ENCODE results near the gene CYTH3. TPM values are rescaled to one million over a fixed set of nuclear protein-coding genes. Genes with fewer than 3 reads are reported as not detected.

Gene CYTH3
- total RNA-seq, 1 experiment from 2014 or later = 16.7 TPM

DNA sequence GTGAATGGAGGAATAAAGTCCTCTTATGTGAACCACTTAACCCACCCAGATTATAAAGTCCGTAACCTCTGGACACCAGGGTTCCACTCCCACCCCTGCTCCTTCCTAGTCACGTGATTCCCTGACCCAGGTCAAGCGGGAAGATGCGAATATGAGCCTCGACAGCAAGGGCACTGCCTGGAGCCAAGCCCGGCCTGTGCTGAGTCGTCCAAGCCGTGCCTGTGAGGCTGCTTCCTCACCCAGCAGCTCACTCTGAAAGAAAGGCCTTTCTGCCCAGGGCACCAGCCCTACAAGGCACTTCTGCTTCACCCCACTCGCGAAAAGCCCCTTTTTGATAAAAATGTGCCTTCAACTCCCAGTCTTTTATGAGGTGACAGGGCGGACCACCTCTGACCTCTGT is 85.8 kb downstream of the CYTH3 start:
- BruUV-seq (replicated peaks) = TSS peak; percentile 39
- Histone ChIP-seq H3K79me2 (ENCODE audit: insufficient read depth, low read length) (0 out of 2 replicates have a peak, but pooled peaks cover 2% of the 10 kb centered on the region), H3K4me3 (replicated peaks in 1 of 2; ENCODE audit: low read depth in 1 of 2, low read length in 2 of 2) (no peak overlapping the region), H3K4me2 (ENCODE audit: low read length) (no peak overlapping the region), H3K4me1 (ENCODE audit: control insufficient read depth in 1 of 2, insufficient read depth in 2 of 2, low read length in 2 of 2) (no peaks in the 10 kb centered on the region), H3K9ac (ENCODE audit: low read length) (no peak overlapping the region), H3K36me3 (ENCODE audit: control insufficient read depth in 1 of 2, insufficient read depth in 2 of 2, low read length in 2 of 2) (peaks cover 4% of the 10 kb centered on the region in 2 experiments; a peak in 1 of 4 replicates), H4K20me1 (ENCODE audit: insufficient read depth) (no peaks in the 10 kb centered on the region), H2AFZ (ENCODE audit: low read depth, low read length, poor library complexity, severe bottlenecking) (no peak overlapping the region), H3K27ac (ENCODE audit: low read depth, low read length) (no peak overlapping the region), H3K27me3 (ENCODE audit: insufficient read depth, low read length) (no peaks in the 10 kb centered on the region), H3K9me2 (ENCODE audit: insufficient read depth) (no peaks in the 10 kb centered on the region), H3K9me3 (ENCODE audit: control insufficient read depth in 1 of 2, insufficient read depth in 1 of 2, low read depth in 1 of 2, low read length in 2 of 2) (no peaks in the 10 kb centered on the region)
- POLR2A ChIA-PET = no interaction called here
- intact Hi-C loops (cut with micrococcal nuclease) = no loop called here
- TF ChIP-seq YY1 (IDR thresholded peaks at IDR 0.05; ENCODE audit: extremely low read depth, insufficient replicate concordance, low read depth, low read length) = no peak
- TF ChIP-seq POLR2AphosphoS5 (IDR thresholded peaks at IDR 0.05; ENCODE audit: low read depth, low read length) = no peak
- TF ChIP-seq CEBPB (IDR thresholded peaks at IDR 0.05; ENCODE audit: low read depth) = no peak
- no peak for TF ChIP-seq EGR1 (IDR thresholded peaks at IDR 0.05; ENCODE audit: low read depth)
- no peak for TF ChIP-seq POLR2A (IDR thresholded peaks at IDR 0.05; ENCODE audit: borderline replicate concordance, extremely low read depth, insufficient read depth, insufficient read length)
- TF ChIP-seq, protein P1, sequence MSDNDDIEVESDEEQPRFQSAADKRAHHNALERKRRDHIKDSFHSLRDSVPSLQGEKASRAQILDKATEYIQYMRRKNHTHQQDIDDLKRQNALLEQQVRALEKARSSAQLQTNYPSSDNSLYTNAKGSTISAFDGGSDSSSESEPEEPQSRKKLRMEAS (IDR thresholded peaks at IDR 0.05) = no peak
- TF ChIP-seq, protein P2, sequence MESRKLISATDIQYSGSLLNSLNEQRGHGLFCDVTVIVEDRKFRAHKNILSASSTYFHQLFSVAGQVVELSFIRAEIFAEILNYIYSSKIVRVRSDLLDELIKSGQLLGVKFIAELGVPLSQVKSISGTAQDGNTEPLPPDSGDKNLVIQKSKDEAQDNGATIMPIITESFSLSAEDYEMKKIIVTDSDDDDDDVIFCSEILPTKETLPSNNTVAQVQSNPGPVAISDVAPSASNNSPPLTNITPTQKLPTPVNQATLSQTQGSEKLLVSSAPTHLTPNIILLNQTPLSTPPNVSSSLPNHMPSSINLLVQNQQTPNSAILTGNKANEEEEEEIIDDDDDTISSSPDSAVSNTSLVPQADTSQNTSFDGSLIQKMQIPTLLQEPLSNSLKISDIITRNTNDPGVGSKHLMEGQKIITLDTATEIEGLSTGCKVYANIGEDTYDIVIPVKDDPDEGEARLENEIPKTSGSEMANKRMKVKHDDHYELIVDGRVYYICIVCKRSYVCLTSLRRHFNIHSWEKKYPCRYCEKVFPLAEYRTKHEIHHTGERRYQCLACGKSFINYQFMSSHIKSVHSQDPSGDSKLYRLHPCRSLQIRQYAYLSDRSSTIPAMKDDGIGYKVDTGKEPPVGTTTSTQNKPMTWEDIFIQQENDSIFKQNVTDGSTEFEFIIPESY (IDR thresholded peaks at IDR 0.05; ENCODE audit: extremely low read depth, insufficient replicate concordance, low read length) = no peak
- no peak for TF ChIP-seq ZNF274 (IDR thresholded peaks at IDR 0.05; ENCODE audit: low read depth, low read length)
- no peak for TF ChIP-seq SP1 (IDR thresholded peaks at IDR 0.05; ENCODE audit: low read depth)
- no peak for TF ChIP-seq JUND (IDR thresholded peaks at IDR 0.05)
- TF ChIP-seq, protein P3, sequence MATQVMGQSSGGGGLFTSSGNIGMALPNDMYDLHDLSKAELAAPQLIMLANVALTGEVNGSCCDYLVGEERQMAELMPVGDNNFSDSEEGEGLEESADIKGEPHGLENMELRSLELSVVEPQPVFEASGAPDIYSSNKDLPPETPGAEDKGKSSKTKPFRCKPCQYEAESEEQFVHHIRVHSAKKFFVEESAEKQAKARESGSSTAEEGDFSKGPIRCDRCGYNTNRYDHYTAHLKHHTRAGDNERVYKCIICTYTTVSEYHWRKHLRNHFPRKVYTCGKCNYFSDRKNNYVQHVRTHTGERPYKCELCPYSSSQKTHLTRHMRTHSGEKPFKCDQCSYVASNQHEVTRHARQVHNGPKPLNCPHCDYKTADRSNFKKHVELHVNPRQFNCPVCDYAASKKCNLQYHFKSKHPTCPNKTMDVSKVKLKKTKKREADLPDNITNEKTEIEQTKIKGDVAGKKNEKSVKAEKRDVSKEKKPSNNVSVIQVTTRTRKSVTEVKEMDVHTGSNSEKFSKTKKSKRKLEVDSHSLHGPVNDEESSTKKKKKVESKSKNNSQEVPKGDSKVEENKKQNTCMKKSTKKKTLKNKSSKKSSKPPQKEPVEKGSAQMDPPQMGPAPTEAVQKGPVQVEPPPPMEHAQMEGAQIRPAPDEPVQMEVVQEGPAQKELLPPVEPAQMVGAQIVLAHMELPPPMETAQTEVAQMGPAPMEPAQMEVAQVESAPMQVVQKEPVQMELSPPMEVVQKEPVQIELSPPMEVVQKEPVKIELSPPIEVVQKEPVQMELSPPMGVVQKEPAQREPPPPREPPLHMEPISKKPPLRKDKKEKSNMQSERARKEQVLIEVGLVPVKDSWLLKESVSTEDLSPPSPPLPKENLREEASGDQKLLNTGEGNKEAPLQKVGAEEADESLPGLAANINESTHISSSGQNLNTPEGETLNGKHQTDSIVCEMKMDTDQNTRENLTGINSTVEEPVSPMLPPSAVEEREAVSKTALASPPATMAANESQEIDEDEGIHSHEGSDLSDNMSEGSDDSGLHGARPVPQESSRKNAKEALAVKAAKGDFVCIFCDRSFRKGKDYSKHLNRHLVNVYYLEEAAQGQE (IDR thresholded peaks at IDR 0.05; ENCODE audit: low read depth) = no peak
- TF ChIP-seq EZH2 (IDR thresholded peaks at IDR 0.05) = no peak
- TF ChIP-seq, protein P4, sequence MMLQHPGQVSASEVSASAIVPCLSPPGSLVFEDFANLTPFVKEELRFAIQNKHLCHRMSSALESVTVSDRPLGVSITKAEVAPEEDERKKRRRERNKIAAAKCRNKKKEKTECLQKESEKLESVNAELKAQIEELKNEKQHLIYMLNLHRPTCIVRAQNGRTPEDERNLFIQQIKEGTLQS (IDR thresholded peaks at IDR 0.05) = no peak
- TF ChIP-seq SRF (IDR thresholded peaks at IDR 0.05; ENCODE audit: low read depth) = no peak
- TF ChIP-seq RAD21 (IDR thresholded peaks at IDR 0.05; ENCODE audit: low read depth) = no peak
- TF ChIP-seq TCF7L2 (IDR thresholded peaks at IDR 0.05; ENCODE audit: borderline replicate concordance, extremely low read depth, insufficient read depth, insufficient read length) = no peak
- TF ChIP-seq FOSL1 (IDR thresholded peaks at IDR 0.05; ENCODE audit: low read depth) = no peak
- no peak for TF ChIP-seq SIN3A (IDR thresholded peaks at IDR 0.05; ENCODE audit: low read depth)
- no peak for TF ChIP-seq CTCF (IDR thresholded peaks at IDR 0.05 in 2 of 3, conservative IDR thresholded peaks at IDR 0.05 in 1 of 3; ENCODE audit: borderline replicate concordance in 1 of 3, insufficient read depth in 1 of 3, low read depth in 2 of 3, low read length in 2 of 3)
- CTCF ChIA-PET = no interaction called here
- ATAC-seq (no peak; the same call in 1 of the 2 replicates), DNase-seq (ENCODE audit: low read depth, low spot score) (no peak)
- RAD21 ChIA-PET (ENCODE audit: low non-redundant PET in 1 of 2, low total read pairs in 2 of 2, uncharacterized antibody in 2 of 2, unreplicated experiment in 2 of 2) = no interaction called here
